ENCODE results near the gene AVEN.

GRCh38 chr15:34025252-34025651, 13.8 kb downstream of the AVEN start:
- TF ChIP-seq POLR2A (IDR thresholded peaks at IDR 0.05) (no peak), CTCF (IDR thresholded peaks at IDR 0.05) (no peak)
